NCI-H2107 (cell line): ENCODE results near the gene BEND5.

Experiments
- DNase-seq: peaks from one replicate; lab custom pipeline; 2025; lab: John Stamatoyannopoulos, UW

Gene BEND5

GRCh38 chr1:48718705-48719104, 58.0 kb downstream of the BEND5 start:
- no peak for DNase-seq

DNA sequence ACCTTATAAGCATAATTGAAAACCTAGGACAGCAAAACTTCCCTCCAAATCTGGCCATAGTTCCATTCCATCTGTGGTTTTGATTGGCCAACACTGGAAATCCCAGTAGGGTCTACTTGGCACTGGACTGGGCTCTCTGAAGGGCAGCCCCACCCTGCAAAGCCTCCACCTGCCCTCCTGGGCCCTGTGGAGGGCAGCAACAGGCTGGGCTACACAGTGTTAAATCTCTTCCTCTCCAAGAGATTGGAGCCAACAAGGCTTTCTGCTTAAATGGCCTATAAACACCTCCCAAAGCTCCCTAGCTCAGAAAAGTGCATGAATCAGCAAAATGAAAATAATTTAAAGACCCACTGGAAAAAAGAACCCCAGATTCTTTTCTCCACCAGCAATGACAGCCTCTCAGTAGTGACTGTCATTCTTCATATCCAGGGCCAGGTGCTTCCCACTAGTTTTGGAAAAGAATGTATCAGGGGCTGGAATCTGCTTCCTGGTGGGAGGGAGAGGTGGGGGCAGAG, 58.5 kb downstream of the BEND5 start:
- no peak for DNase-seq

- DNase-seq = no peak
These were observed 59.6 kb downstream of the BEND5 start for GRCh38 chr1:48717082-48717481.

DNA sequence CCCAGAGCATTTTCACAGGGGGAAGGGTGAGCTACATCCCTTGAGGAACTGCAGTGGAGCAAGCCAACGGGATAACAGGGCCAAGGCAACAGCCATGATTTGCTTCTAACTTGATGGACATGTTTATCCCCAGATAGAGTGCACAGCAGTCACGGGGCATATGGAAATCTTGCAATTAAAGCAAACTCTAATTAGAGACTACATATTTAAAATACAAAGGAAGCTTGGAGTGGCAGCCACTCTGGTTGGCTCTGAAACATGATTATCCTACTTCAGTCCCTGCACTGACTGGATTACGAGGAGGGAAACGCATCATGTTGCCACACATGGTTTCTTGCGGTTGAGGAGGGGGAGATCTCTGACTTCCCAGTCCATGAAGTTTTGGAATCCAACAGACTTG, 60.8 kb downstream of the BEND5 start:
- DNase-seq = no peak

DNA sequence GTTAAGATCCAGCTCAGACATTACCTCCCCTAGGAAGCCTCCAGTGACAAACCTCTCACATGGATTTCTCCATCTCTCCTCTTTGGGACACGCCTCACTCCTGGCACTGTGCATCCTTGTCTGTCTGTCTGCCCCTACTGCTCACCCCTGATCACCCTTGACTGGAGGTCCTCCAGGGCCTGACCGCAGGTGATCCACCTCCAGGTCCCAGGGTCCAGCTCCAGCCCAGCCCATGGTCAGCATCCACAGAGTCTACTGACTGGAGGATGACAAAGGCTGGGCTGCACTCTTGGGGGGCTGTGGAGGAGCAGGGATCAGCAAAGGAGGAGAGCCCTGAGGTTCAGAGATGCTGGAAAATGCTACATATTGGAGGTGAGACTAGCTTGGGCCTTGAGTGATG, 65.8 kb downstream of the BEND5 start:
- no peak for DNase-seq

- DNase-seq = no peak
These were observed 66.4 kb downstream of the BEND5 start for GRCh38 chr1:48710318-48710717.

DNA sequence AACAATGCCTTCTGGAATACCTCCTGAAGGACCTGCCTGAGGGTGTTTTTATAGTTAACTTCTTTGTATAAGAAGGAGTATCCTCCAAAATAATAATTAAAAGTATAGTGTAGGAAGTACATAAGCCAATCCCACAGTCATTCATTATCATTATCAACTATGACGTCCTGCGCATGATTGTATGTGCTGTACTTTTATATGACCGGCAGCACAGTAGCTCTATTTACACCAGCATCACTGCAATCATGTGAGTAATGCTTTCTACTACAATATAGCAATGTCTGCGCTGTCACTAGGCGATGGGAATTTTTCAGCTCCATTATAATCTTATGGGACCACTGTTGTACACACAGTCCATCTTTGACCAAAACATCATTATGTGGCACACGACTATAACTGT, 72.0 kb downstream of the BEND5 start:
- no peak for DNase-seq

DNA sequence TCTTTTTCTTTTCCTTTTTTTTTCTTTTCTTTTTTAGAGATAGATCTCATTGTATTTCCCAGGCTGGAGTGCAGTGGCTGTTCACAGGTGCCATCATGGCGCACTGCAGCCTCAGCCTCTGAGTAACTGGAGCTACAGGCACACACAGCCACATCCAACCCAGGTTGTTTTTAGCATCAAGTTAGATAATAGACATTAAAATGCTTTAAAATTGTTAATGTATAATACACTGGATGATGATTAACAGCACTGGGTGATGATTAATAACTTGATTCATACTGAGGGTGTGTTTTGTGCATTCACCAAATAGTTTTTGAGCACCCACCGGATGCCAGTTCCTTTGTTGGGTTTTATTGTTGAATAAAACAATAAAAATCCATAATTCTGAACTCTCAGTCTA, 75.2 kb downstream of the BEND5 start:
- DNase-seq = no peak

- peak; percentile 57 for DNase-seq
These were observed 79.5 kb downstream of the BEND5 start for GRCh38 chr1:48697066-48697707.

GRCh38 chr1:48695161-48695560, 81.5 kb downstream of the BEND5 start:
- DNase-seq = no peak

GRCh38 chr1:48693674-48694320, 82.9 kb downstream of the BEND5 start:
- DNase-seq = peak; percentile 17

- no peak for DNase-seq
These were observed 83.5 kb downstream of the BEND5 start for GRCh38 chr1:48693180-48693579.

DNA sequence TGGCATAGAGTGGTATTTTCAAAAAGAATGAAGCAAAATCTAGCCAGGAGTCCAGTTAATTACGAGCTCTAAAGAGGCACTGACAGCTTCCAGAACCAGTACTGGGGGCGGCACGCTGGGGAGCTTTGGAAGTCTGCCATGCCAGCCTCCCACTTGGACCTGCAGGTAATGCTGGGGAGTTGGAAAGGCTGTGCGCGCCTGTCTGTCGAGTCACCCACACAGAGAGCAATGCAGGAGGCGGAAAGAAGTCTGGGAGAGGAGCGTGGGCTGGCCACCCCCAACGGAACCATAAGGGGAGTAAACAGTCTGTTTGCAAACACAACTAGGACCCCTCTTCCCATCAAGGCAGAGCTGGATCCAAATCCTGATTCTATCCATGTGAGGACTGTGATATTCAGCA, 84.5 kb downstream of the BEND5 start:
- no peak for DNase-seq

- DNase-seq = no peak
These were observed 85.2 kb downstream of the BEND5 start for GRCh38 chr1:48691429-48692001.

GRCh38 chr1:48688102-48688760, 88.5 kb downstream of the BEND5 start:
- DNase-seq = no peak

- DNase-seq = no peak
These were observed 89.2 kb downstream of the BEND5 start for GRCh38 chr1:48687282-48688045.

DNA sequence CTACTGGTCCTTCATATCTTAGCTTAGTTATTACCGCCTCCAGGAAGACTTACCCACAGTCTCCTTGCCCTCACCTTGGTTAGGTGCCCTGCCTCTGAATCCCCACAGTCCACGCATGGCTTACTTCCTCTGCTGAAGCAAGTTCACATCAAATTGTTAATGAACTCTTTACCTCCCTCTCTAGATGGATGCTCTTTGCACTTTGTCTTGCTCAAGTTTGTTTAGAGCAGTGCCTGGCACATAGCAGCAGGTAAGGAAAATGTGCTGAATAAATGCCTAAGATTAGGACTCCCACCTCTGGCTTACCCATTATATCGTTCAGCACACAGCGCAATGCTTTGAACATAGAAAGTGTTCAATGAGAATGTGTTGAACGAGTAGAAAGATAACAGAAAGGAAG, 90.5 kb downstream of the BEND5 start:
- DNase-seq = no peak

- no peak for DNase-seq
These were observed 92.3 kb downstream of the BEND5 start for GRCh38 chr1:48684381-48684780.

- no peak for DNase-seq
These were observed 92.9 kb downstream of the BEND5 start for GRCh38 chr1:48683839-48684238.

GRCh38 chr1:48681476-48682305, 95.0 kb downstream of the BEND5 start:
- DNase-seq = no peak

GRCh38 chr1:48680411-48681035, 96.2 kb downstream of the BEND5 start:
- DNase-seq = no peak
